ENCODE results near the gene BRF1.

DNA sequence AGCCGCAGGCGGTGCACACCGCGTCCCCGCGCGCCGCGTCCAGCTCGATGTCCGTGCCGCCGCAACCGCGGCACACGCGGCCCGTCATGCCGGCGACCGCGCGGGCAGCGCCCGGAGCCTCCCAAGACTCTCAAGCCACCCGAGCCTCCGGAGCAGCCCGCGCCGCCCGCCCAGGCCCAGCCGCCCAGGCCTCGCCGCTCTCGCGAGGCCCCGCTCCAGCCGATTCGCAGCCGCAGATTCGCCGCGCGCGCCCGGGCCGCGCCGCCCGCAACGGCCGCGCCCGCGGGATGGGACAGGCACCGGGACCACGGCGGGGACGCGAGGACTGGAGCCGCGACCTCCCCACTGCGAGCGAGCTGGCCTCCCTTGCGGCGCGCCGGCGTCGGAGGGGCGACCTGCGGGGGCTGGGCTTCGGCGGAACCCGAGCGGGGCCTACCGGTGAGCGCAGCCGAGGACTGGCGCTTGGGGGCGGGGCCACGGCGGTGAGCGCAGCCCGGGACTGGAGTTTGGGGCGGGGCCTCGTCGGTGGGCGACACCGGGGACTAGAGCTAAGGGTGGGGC is at the start of gene BRF1:
- TF ChIP-seq FOXP2 (optimal IDR thresholded peaks at IDR 0.05; ENCODE audit: control extremely low read depth, extremely low read length, insufficient read depth), result no peak
- TF ChIP-seq EZH2 (IDR thresholded peaks at IDR 0.05), result no peak

Measured in SK-N-MC (cell line).